Hair follicle dermal papilla cell (primary cell): ENCODE data around the gene CDC42EP4. TPM values are rescaled to one million over a fixed set of nuclear protein-coding genes. Genes with fewer than 3 reads are reported as not detected.

Experiments
- total RNA-seq: library from RNA; depleted of rRNA; stranded (reverse); fragments of >200 nt; gene quantifications from 2 replicates; pipeline ENCODE4 v1.2.3, GENCODE V29; 2012

Gene CDC42EP4
- 45.5 and 64.1 TPM in 2 replicates for total RNA-seq

DNA sequence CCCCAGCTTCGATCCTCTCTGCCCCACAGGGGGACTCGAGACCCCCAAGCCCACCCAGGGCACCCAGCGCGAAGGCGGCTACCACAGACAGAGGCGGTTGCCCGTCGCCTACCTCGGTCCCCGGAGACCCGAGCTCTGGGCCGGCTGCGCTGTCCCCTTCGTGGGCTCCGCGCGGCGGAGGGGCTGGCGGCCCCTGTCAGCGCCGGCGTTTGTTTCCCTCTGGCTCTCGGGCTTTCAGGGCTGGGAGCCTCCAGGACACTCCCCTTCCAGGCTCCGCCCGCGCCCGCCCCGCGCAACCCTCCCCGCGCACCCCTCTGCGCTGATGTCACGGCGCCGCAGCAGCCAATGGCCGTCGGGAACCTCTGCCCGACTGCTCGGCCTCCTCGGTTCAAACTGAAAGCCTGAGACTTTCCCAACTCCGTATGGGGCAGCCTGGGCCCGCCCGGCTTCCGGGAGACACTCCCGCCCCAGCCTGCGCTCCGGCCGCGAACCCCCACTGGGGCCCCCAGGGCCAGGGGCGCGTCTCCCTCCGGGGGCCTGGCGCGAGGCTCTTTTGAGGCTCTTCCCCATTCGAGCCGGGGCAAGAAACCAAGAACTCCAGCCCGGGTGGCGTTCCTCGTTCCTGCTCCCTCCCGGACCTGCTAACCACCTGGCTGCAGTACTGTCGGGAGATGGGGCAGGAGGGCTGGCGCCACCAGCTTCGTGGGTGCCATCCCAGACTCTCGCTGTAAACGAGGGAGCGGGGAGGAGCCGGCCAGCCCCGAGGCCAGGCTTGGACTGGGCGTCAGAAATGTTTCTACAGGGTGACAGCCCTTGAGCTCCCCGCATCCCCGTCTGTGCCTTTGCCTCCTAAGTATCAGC, at the start of gene CDC42EP4:
Gene CDC42EP4, minus strand, starts transcription at position 221 of the 861 bp plus-strand sequence. CDS start 25,501 bp downstream, outside the sequence.

GRCh38 chr17:73261617-73261951, 50.2 kb downstream of the CDC42EP4 start, which contains the start of gene CPSF4L:
Gene CPSF4L (minus strand): TSS chr17:73261880. CDS start chr17:73261818, 62 bp downstream.

Other genes with a start within 250 kb of the CDC42EP4 start
- gene SLC39A11, start 219.3 kb downstream of the CDC42EP4 start, total RNA-seq, result 18.3 and 31.5 TPM in 2 replicates
- under 0.01 TPM in 2 replicates for gene SSTR2, start 147.0 kb downstream of the CDC42EP4 start, total RNA-seq
- 24.5 and 29.2 TPM in 2 replicates for gene COG1, start 118.9 kb downstream of the CDC42EP4 start, total RNA-seq
- gene CPSF4L, start 50.1 kb downstream of the CDC42EP4 start, total RNA-seq, result not detected in 2 replicates